Retinal pigment epithelial cell (primary cell): ENCODE results near the gene APOBEC3H.

Experiments
- DNase-seq: peaks from one replicate; pipeline ENCODE4 v3.0.0-alpha.2; 2010; ENCODE audit warnings: low read depth
- H3K4me3 ChIP-seq: 2 replicates; pipeline ENCODE4 v1.5.1; 2011; ENCODE audit warnings: mild to moderate bottlenecking, low read length, control low read depth, moderate library complexity
- TF ChIP-seq, protein P1 (sequence below): conservative IDR thresholded peaks from 2 replicates; pipeline ENCODE4 v1.5.1; 2011; ENCODE audit warnings: low read depth, low read length, control low read depth, inconsistent platforms

The APOBEC3H gene

GRCh38 chr22:39089928-39090327 lies 7.1 kb upstream of the APOBEC3H start:
- DNase-seq, result no peak
- no peak overlapping the region for H3K4me3 ChIP-seq
- TF ChIP-seq, protein P1, sequence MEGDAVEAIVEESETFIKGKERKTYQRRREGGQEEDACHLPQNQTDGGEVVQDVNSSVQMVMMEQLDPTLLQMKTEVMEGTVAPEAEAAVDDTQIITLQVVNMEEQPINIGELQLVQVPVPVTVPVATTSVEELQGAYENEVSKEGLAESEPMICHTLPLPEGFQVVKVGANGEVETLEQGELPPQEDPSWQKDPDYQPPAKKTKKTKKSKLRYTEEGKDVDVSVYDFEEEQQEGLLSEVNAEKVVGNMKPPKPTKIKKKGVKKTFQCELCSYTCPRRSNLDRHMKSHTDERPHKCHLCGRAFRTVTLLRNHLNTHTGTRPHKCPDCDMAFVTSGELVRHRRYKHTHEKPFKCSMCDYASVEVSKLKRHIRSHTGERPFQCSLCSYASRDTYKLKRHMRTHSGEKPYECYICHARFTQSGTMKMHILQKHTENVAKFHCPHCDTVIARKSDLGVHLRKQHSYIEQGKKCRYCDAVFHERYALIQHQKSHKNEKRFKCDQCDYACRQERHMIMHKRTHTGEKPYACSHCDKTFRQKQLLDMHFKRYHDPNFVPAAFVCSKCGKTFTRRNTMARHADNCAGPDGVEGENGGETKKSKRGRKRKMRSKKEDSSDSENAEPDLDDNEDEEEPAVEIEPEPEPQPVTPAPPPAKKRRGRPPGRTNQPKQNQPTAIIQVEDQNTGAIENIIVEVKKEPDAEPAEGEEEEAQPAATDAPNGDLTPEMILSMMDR, result no peak

DNA sequence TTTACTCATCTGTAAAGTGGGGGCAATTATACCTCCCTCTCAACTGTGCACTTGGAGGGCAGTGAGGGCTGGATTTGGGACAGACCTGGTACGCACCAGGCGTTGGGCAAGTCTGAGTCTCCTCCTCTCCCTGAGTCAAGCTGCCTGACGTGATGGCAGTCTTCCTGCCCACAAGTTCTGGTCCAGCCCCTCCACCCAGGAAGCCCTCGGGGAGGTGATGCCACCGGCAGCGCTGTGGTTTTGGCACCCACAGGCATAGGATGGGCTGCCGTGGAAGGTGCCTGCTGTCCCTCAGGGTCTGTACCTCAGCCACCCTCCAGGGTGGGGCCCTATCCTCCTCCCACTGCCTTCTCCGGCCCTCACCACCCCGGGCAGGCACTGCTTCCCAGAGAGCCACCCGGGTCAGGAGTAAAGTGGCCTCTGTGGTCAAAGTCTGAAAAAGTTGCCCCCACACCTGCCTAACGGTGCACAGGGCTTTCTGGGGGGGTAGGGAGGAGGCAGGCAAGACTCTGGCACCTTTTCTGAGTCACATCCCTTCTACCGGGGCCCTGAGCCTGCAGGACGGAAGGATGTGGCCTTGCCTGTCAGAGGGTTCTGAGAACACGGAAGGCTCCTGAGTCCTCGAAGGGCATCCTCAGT lies 6.5 kb upstream of the APOBEC3H start:
- H3K4me3 ChIP-seq, result no peak overlapping the region
- no peak for DNase-seq
- TF ChIP-seq, protein P1, result no peak

DNA sequence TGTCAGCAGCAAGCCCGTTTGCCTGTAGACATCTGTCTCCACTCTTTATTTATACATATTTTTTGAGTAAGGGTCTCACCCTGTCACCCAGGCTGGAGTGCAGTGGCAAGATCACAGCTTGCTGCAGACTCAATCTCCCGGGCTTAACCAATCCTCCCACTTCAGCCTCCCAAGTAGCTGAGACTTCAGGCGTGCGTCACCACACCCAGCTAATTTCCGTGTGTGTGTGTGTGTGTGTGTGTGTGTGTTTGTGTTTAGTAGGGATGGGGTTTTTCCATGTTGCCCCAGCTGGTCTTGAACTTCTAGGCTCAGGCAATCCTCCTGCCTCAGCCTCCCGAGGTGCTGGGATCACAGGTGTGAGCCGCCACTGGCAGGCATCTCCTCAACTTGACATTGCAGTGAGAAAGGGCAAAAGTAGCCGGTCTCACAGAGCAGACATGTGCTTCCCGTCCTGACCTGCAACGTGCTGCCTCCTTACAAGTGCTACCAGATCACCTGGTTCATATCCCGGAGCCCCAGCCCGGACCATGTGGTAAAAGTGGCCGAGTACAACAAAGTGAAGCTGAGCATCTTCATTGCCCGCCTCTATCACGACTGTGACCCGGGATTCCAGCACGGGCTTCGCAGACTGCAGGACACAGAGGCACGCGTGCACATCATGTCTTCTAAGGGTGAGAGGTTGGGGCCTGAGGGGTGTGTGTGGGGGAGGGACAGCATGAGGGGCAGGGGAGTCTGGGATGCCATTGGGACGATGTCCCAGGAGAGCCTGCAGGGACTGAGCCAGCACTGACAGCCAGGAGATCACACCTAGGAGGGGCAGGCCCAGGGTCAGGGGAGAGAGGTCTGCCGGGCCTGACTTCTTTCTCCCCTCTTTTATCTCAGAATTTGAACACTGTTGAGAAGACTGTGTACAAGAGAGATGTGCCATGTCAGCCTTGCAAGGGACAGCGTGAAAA lies 5.6 kb upstream of the APOBEC3H start:
- H3K4me3 ChIP-seq, result no peak overlapping the region
- TF ChIP-seq, protein P1, result no peak
- no peak for DNase-seq

- no peak for DNase-seq
- TF ChIP-seq, protein P1, result no peak
- H3K4me3 ChIP-seq, result no peak overlapping the region
These were observed 4.8 kb upstream of the APOBEC3H start for GRCh38 chr22:39092111-39092862.

DNA sequence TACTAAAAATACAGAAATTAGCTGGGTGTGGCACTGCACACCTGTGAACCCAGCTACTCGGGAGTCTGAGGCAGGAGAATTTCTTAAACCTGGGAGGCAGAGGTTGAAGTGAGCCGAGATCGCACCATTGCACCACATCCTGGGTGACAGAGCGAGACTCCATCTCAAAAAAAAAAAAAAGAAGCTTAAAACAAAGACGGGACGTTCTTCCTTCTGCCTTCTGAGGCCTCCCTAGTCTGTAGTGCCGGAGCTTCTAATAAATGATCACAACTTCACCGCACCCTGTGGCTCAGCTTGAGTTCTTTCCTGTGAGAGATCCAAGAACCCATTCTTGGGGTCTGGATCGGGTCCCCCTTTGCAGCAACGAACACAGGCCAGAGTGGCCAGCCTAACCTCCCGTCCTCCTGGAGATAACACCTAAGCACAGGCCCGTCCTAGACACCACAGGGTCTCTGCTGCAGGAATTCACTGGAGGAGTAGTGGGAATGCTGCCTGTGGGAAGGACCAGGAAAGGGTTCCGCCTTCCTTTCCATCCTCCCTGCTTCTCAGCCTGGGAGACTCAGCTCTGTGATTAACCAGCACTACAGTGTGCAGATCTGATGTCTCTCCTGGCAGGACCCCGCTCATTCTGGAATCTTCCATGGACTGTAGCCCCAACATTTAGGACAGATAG lies 2.2 kb upstream of the APOBEC3H start:
- TF ChIP-seq, protein P1, result no peak
- H3K4me3 ChIP-seq, result no peak overlapping the region
- no peak for DNase-seq

- DNase-seq, result no peak
- TF ChIP-seq, protein P1, result no peak
- no peak overlapping the region for H3K4me3 ChIP-seq
These were observed 1.1 kb upstream of the APOBEC3H start for GRCh38 chr22:39095971-39096370.
